ENCODE results near the gene CH25H.
"Not testable (repeated sequence)": the region's sequence is repeated elsewhere in the genome, so short reads cannot be mapped to it uniquely, and the experiment has no call there.

Gene CH25H

GRCh38 chr10:89202033-89202425 lies 5.1 kb downstream of the CH25H start:
- DNase-seq (ENCODE audit: extremely low read depth, low read depth), result no peak
- no peak overlapping the region for H3K4me3 ChIP-seq (replicated peaks; ENCODE audit: low read depth, low read length)
- TF ChIP-seq CTCF (IDR thresholded peaks at IDR 0.05; ENCODE audit: low read depth, low read length, missing control alignments), result no peak

- no peak for TF ChIP-seq CTCF (IDR thresholded peaks at IDR 0.05; ENCODE audit: low read depth, low read length, missing control alignments)
- no peak overlapping the region for H3K4me3 ChIP-seq (replicated peaks; ENCODE audit: low read depth, low read length)
- no peak for DNase-seq (ENCODE audit: extremely low read depth, low read depth)
Measured at GRCh38 chr10:89201345-89202032, 5.6 kb downstream of the CH25H start.

GRCh38 chr10:89197473-89197872 lies 9.6 kb downstream of the CH25H start:
- no peak overlapping the region for H3K4me3 ChIP-seq (replicated peaks; ENCODE audit: low read depth, low read length)
- TF ChIP-seq CTCF (IDR thresholded peaks at IDR 0.05; ENCODE audit: low read depth, low read length, missing control alignments), result no peak
- no peak for DNase-seq (ENCODE audit: extremely low read depth, low read depth)

GRCh38 chr10:89191301-89191700 lies 15.8 kb downstream of the CH25H start:
- DNase-seq (ENCODE audit: extremely low read depth, low read depth), result not testable (repeated sequence)

GRCh38 chr10:89189211-89189734 lies 17.8 kb downstream of the CH25H start:
- H3K4me3 ChIP-seq (replicated peaks; ENCODE audit: low read depth, low read length), result no peak overlapping the region
- no peak for TF ChIP-seq CTCF (IDR thresholded peaks at IDR 0.05; ENCODE audit: low read depth, low read length, missing control alignments)
- no peak for DNase-seq (ENCODE audit: extremely low read depth, low read depth)

More at GRCh38 chr10:89191301-89191700, 15.8 kb downstream of the CH25H start:
- not testable (repeated sequence) for H3K4me3 ChIP-seq (replicated peaks; ENCODE audit: low read depth, low read length)

- DNase-seq (ENCODE audit: extremely low read depth, low read depth), result no peak
- H3K4me3 ChIP-seq (replicated peaks; ENCODE audit: low read depth, low read length), result no peak overlapping the region
- TF ChIP-seq CTCF (IDR thresholded peaks at IDR 0.05; ENCODE audit: low read depth, low read length, missing control alignments), result no peak
Measured at GRCh38 chr10:89185658-89186057, 21.5 kb downstream of the CH25H start.

- no peak for TF ChIP-seq CTCF (IDR thresholded peaks at IDR 0.05; ENCODE audit: low read depth, low read length, missing control alignments)
- no peak overlapping the region for H3K4me3 ChIP-seq (replicated peaks; ENCODE audit: low read depth, low read length)
- DNase-seq (ENCODE audit: extremely low read depth, low read depth), result no peak
Measured at GRCh38 chr10:89184638-89185037, 22.5 kb downstream of the CH25H start.
